ENCODE results near the gene OBSCN. TPM values are rescaled to one million over a fixed set of nuclear protein-coding genes. Genes with fewer than 3 reads are reported as not detected.

The OBSCN gene
- total and polyA plus RNA-seq, 2 of the 4 experiments (the other 2 are of a cell fraction) = 4.1 to 9.5 TPM

GRCh38 chr1:228315484-228315944, 107.7 kb downstream of the OBSCN start:
- intact Hi-C loops (cut with micrococcal nuclease) = no loop called here
- Histone ChIP-seq H2BK120ac (ENCODE audit: low read depth, low read length) (no peak overlapping the region), H3K27me3 (ENCODE audit: control insufficient read depth, insufficient read depth, low read length) (no peaks in the 10 kb centered on the region), H3K14ac (replicated peaks; ENCODE audit: low read depth, low read length) (no peak overlapping the region), H3K56ac (ENCODE audit: extremely low read depth, insufficient read depth, low read length) (no peak overlapping the region), H3K79me1 (ENCODE audit: low read depth in 1 of 2, low read length in 2 of 2) (no peaks in the 10 kb centered on the region), H3K9me1 (ENCODE audit: insufficient read depth, low read length) (no peaks in the 10 kb centered on the region), H3K9me3 (ENCODE audit: control insufficient read depth, insufficient read depth, low read length) (peaks cover 10% of the 10 kb centered on the region; the same call in 1 of the 2 replicates), H3K4me3 (ENCODE audit: insufficient read depth, low read depth, low read length) (no peak overlapping the region), H2BK20ac (ENCODE audit: low read depth, low read length) (no peak overlapping the region), H3K4me2 (ENCODE audit: low read depth, low read length) (no peak overlapping the region), H3K18ac (ENCODE audit: low read depth, low read length) (no peak overlapping the region), H4K5ac (ENCODE audit: low read depth, low read length) (no peak overlapping the region), H3K4me1 (ENCODE audit: control insufficient read depth, insufficient read depth, low read length) (no peaks in the 10 kb centered on the region), H3K27ac (ENCODE audit: insufficient read depth, low read length) (no peak overlapping the region), H2AK9ac (replicated peaks; ENCODE audit: low read depth, low read length, poor library complexity) (no peak overlapping the region), H3K36me3 (ENCODE audit: control insufficient read depth, insufficient read depth, low read length) (peaks cover 13% of the 10 kb centered on the region), H2AK5ac (ENCODE audit: low read depth, low read length) (no peak overlapping the region), H2AFZ (replicated peaks; ENCODE audit: low read length, poor library complexity) (no peak overlapping the region), H3K9ac (ENCODE audit: low read depth, low read length) (no peak overlapping the region), H3K23ac (ENCODE audit: low read depth, low read length) (no peak overlapping the region), H3K4ac (ENCODE audit: low read depth, low read length) (no peak overlapping the region), H2BK15ac (ENCODE audit: low read depth, low read length) (no peak overlapping the region), H4K91ac (ENCODE audit: insufficient read depth, low read depth, low read length) (no peak overlapping the region), H4K20me1 (ENCODE audit: insufficient read depth, low read length) (no peaks in the 10 kb centered on the region), H4K8ac (ENCODE audit: low read depth in 2 of 2, low read length in 2 of 2) (no peak overlapping the region), H2BK5ac (ENCODE audit: low read depth, low read length, poor library complexity, severe bottlenecking) (no peak overlapping the region)
- ChIA-PET POLR2A (ENCODE audit: unreplicated experiment) (no interaction called here), CTCF (no interaction called here)
- in situ Hi-C loops (cut with MboI; ENCODE audit: low sequenced_read_pairs) = no loop called here
- no peak for TF ChIP-seq RFX5 (IDR thresholded peaks at IDR 0.05; ENCODE audit: low read depth, low read length)
- TF ChIP-seq CTCF (conservative IDR thresholded peaks at IDR 0.05; ENCODE audit: low read depth, low read length) = no peak
- no peak for TF ChIP-seq MAFK (IDR thresholded peaks at IDR 0.05; ENCODE audit: low read depth, low read length)
- no peak for TF ChIP-seq SMC3 (IDR thresholded peaks at IDR 0.05; ENCODE audit: low read depth, low read length)
- no peak for TF ChIP-seq CHD1 (IDR thresholded peaks at IDR 0.05; ENCODE audit: low read depth, low read length)
- no peak for TF ChIP-seq CEBPB (IDR thresholded peaks at IDR 0.05; ENCODE audit: low read depth, low read length)
- TF ChIP-seq BHLHE40 (IDR thresholded peaks at IDR 0.05; ENCODE audit: low read depth, low read length) = no peak
- TF ChIP-seq USF2 (IDR thresholded peaks at IDR 0.05; ENCODE audit: low read depth, low read length) = no peak
- no peak for TF ChIP-seq RAD21 (IDR thresholded peaks at IDR 0.05; ENCODE audit: low read length)
- TF ChIP-seq FOS (IDR thresholded peaks at IDR 0.05; ENCODE audit: low read depth, low read length) = no peak
- TF ChIP-seq POLR2A (IDR thresholded peaks at IDR 0.05; ENCODE audit: low read depth, low read length) = no peak
- TF ChIP-seq NFE2L2 (IDR thresholded peaks at IDR 0.05; ENCODE audit: low read depth, low read length) = no peak
- TF ChIP-seq RCOR1 (IDR thresholded peaks at IDR 0.05; ENCODE audit: insufficient replicate concordance, low read length) = no peak
- no peak for TF ChIP-seq ELK1 (IDR thresholded peaks at IDR 0.05; ENCODE audit: borderline replicate concordance, low read depth, low read length)
- ATAC-seq (ENCODE audit: low read depth) = no peak
- 100% methylated on average over 1 of the region's 17 CpGs; no CpG with 5 or more reads in 1 of the 2 experiments for WGBS, 2 experiments (ENCODE audit: extremely low coverage in 2 of 2, insufficient read length in 1 of 2)
- no TSS peak for BruUV-seq (replicated peaks)
- dilution Hi-C loops (cut with HindIII; ENCODE audit: low sequenced_read_pairs, unreplicated experiment) = no loop called here
- no peak for DNase-seq
